Tibial artery (tissue), 4 donors: Measurements from ENCODE around the gene VAPA.

ENCODE experiments used
- DNase-seq, 2 donors: peaks; one replicate each; pipeline ENCODE4 v3.0.0-alpha.2; 2019
- H3K27ac ChIP-seq, 2 donors: fragments of 200-600 bp; sonication (generic) in 1 of 2; 1 replicate in 1 of 2; 2 replicates in 1 of 2; pipeline ENCODE4 v1.5.1; 2018 to 2019; ENCODE audit warnings: mild to moderate bottlenecking in 1 of 2
- H3K27me3 ChIP-seq, 2 donors: fragments of 200-600 bp; sonication (generic) in 1 of 2; one replicate each; pipeline versions ENCODE4 v1.5.1 to v1.6.0; 2016 to 2019
- H3K36me3 ChIP-seq, 3 donors: fragments of 200-600 bp; sonication (generic) in 2 of 3; one replicate each; pipeline ENCODE4 v1.5.1; 2016 to 2019; ENCODE audit warnings: mild to moderate bottlenecking in 2 of 3
- H3K4me1 ChIP-seq, 4 donors: fragments of 200-600 bp; sonication (generic) in 2 of 4; 1 replicate in 3 of 4; 2 replicates in 1 of 4; pipeline ENCODE4 v1.5.1; 2016 to 2019
- H3K4me3 ChIP-seq, 2 donors: fragments of 200-600 bp; sonication (generic) in 1 of 2; 1 replicate in 1 of 2; 2 replicates in 1 of 2; pipeline ENCODE4 v1.5.1; 2018 to 2019; ENCODE audit warnings: mild to moderate bottlenecking in 2 of 2
- H3K9me3 ChIP-seq, 3 donors: fragments of 200-600 bp; sonication (generic) in 1 of 3; one replicate each; pipeline ENCODE4 v1.5.1; 2016 to 2019
- CTCF ChIP-seq, 2 experiments: fragments of 200-600 bp in 1 of 2; fragments of 450-650 bp in 1 of 2; IDR thresholded peaks; one replicate each; pipeline ENCODE4 v1.5.1; 2017 to 2019; ENCODE audit warnings: antibody characterized with exemption in 2 of 2, mild to moderate bottlenecking in 1 of 2, moderate library complexity in 1 of 2
- intact Hi-C: fragments of 100-400 bp; cut with DNase I; formaldehyde crosslinking; loops from one replicate; pipeline ENCODE4 v1.15.0; 2023; ENCODE audit warnings: low total_unique reads

VAPA gene

GRCh38 chr18:9925369-9925768, 11.6 kb downstream of the VAPA start:
- no peaks in the 10 kb centered on the region for H3K9me3 ChIP-seq
- no peaks in the 10 kb centered on the region for H3K36me3 ChIP-seq
- intact Hi-C loops, result no loop called here
- peak overlapping the region; percentile 52 to 64 for H3K27ac ChIP-seq
- no peak for DNase-seq
- H3K4me3 ChIP-seq, result no peak overlapping the region
- peaks cover 0 to 98% (median 37%) of the 10 kb centered on the region in 4 donors for H3K4me1 ChIP-seq
- H3K27me3 ChIP-seq, result no peaks in the 10 kb centered on the region
- TF ChIP-seq CTCF (IDR thresholded peaks at IDR 0.05), result no peak

GRCh38 chr18:9925795-9926194, 12.0 kb downstream of the VAPA start:
- Histone ChIP-seq H3K4me1 (peaks cover 0 to 98% (median 35%) of the 10 kb centered on the region in 4 donors), H3K9me3 (no peaks in the 10 kb centered on the region), H3K27me3 (no peaks in the 10 kb centered on the region), H3K27ac (peak overlapping the region; percentile 52 to 64), H3K36me3 (no peaks in the 10 kb centered on the region), H3K4me3 (no peak overlapping the region)
- intact Hi-C loops, result no loop called here
- no peak for DNase-seq
- no peak for TF ChIP-seq CTCF (IDR thresholded peaks at IDR 0.05)

- DNase-seq, result no peak
- peak overlapping the region; percentile 52 to 64 for H3K27ac ChIP-seq
- no peaks in the 10 kb centered on the region for H3K27me3 ChIP-seq
- intact Hi-C loops, result no loop called here
- no peak overlapping the region for H3K4me3 ChIP-seq
- no peaks in the 10 kb centered on the region for H3K36me3 ChIP-seq
- peaks cover 0 to 98% (median 33%) of the 10 kb centered on the region in 4 donors for H3K4me1 ChIP-seq
- no peaks in the 10 kb centered on the region for H3K9me3 ChIP-seq
- no peak for TF ChIP-seq CTCF (IDR thresholded peaks at IDR 0.05)
These were observed 12.5 kb downstream of the VAPA start for GRCh38 chr18:9926223-9926894.

GRCh38 chr18:9926977-9927376, 13.2 kb downstream of the VAPA start:
- Histone ChIP-seq H3K36me3 (no peaks in the 10 kb centered on the region), H3K9me3 (no peaks in the 10 kb centered on the region), H3K27me3 (no peaks in the 10 kb centered on the region), H3K27ac (peak overlapping the region; percentile 52 to 64), H3K4me3 (no peak overlapping the region), H3K4me1 (peaks cover 0 to 98% (median 33%) of the 10 kb centered on the region in 4 donors)
- intact Hi-C loops, result no loop called here
- no peak for DNase-seq
- no peak for TF ChIP-seq CTCF (IDR thresholded peaks at IDR 0.05)

DNA sequence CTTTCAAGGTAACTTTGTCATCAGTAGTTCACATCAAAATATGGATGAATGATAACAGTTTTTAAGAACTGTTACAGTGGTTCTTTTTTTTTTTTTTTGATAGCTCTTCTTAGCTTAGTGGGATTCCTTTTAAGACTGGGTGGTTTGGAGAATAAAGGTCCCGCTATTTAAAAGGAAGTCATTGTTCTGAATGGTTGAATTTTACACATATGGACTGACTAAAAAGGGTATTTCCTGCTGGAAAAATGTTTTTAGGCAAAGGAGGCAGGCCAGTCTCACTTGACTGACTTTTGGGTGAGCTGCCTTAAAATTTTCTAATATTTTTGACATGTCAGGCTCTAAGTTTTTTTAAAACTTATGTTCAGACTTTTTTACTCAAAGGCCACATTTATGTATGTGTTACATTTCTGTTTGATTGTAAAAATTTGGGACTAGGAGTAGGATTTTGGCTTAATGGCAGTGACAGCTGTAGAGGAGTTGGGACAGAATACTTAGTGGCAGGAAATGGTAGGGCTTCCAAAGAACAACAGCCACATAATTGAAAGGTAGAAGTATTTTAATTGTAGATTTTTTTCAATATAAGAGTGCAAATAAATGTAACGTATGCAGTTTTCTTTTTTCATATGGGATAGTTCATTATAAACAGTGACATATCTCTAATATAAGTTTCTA, 13.7 kb downstream of the VAPA start:
- H3K9me3 ChIP-seq, result no peaks in the 10 kb centered on the region
- peaks cover 0 to 1% (median 0%) of the 10 kb centered on the region in 3 donors for H3K36me3 ChIP-seq
- intact Hi-C loops, result no loop called here
- H3K27me3 ChIP-seq, result no peaks in the 10 kb centered on the region
- no peak overlapping the region for H3K4me3 ChIP-seq
- DNase-seq, result no peak
- H3K27ac ChIP-seq, result peak overlapping the region in 1 of 2 donors; percentile 24
- no peak for TF ChIP-seq CTCF (IDR thresholded peaks at IDR 0.05)
- peaks cover 0 to 98% (median 32%) of the 10 kb centered on the region in 4 donors for H3K4me1 ChIP-seq
